Measurements from ENCODE around the gene RAP1A. TPM values are rescaled to one million over a fixed set of nuclear protein-coding genes. Genes with fewer than 3 reads are reported as not detected.
A peak's percentile ranks its signal among the peaks of the same experiment; 100 is the strongest.

Gene RAP1A
- total RNA-seq, 4 donors from 2014 or later, result 171 to 325 (median 216) TPM

DNA sequence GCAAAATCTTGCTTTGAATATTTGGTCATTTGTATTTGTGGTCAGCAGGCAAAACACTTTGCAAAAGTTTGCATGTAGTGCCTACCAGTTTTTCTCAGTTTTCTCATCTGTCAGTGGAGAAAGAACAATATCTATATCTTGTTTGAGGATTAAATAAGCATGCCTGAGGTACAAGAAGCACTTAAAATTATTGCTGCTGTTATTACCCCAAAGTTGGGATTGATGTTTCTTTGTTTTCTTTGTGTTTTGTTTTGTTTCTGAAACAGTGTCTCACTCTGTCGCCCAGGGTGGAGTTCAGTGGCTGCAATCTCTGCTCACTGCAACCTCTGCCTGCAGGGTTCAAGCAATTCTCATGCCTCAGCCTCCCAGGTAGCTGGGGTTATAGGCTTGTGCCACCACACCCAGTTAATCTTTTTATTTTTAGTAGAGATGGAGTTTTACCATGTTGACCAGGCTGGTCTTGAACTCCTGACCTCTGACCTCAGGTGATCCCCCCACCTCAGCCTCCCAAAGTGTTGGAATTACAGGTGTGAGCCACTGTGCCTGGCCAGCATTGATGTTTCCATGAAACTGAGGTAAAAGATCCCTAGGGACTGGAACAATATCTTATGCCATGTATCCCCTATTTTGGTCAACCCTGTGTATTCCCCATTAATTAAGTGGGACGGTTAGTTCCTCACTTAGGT is 15.9 kb downstream of the RAP1A start:
- intact Hi-C loops (cut with DNase I), result no loop called here
- no peaks in the 10 kb centered on the region for H3K27me3 ChIP-seq
- WGBS, result 71% methylated on average over 2 of the region's 2 CpGs
- no peak for TF ChIP-seq CTCF (IDR thresholded peaks at IDR 0.05)
- no peak for TF ChIP-seq POLR2AphosphoS5 (IDR thresholded peaks at IDR 0.05)
- TF ChIP-seq POLR2A (IDR thresholded peaks at IDR 0.05; ENCODE audit: low read depth), result no peak
- TF ChIP-seq EP300 (IDR thresholded peaks at IDR 0.05), result no peak
- H3K9me3 ChIP-seq, result no peaks in the 10 kb centered on the region
- no peak for DNase-seq (ENCODE audit: extremely low spot score)
- H3K36me3 ChIP-seq, result no peaks in the 10 kb centered on the region
- no peak overlapping the region for H3K4me3 ChIP-seq
- peaks cover 35 to 96% (median 92%) of the 10 kb centered on the region in 4 donors for H3K4me1 ChIP-seq
- peak overlapping the region; percentile 40 to 73 (median 44) for H3K27ac ChIP-seq (replicated peaks in 1 of 4)

- H3K27ac ChIP-seq (replicated peaks in 1 of 4), result peak overlapping the region; percentile 15 to 65 (median 29)
- H3K4me1 ChIP-seq, result peaks cover 16 to 81% (median 73%) of the 10 kb centered on the region in 4 donors
- TF ChIP-seq POLR2AphosphoS5 (IDR thresholded peaks at IDR 0.05) (no peak), EP300 (IDR thresholded peaks at IDR 0.05) (no peak), CTCF (IDR thresholded peaks at IDR 0.05) (no peak), POLR2A (IDR thresholded peaks at IDR 0.05; ENCODE audit: low read depth) (no peak)
- no peaks in the 10 kb centered on the region for H3K27me3 ChIP-seq
- no peak for DNase-seq (ENCODE audit: extremely low spot score)
- 71% methylated on average over 4 of the region's 4 CpGs for whole genome bisulfite sequencing
- H3K4me3 ChIP-seq, result peak overlapping the region in 1 of 4 donors; percentile 6
- no peaks in the 10 kb centered on the region for H3K9me3 ChIP-seq
- intact Hi-C loops (cut with DNase I), result no loop called here
- no peaks in the 10 kb centered on the region for H3K36me3 ChIP-seq
These were observed 18.7 kb downstream of the RAP1A start for GRCh38 chr1:111638320-111638719.

DNA sequence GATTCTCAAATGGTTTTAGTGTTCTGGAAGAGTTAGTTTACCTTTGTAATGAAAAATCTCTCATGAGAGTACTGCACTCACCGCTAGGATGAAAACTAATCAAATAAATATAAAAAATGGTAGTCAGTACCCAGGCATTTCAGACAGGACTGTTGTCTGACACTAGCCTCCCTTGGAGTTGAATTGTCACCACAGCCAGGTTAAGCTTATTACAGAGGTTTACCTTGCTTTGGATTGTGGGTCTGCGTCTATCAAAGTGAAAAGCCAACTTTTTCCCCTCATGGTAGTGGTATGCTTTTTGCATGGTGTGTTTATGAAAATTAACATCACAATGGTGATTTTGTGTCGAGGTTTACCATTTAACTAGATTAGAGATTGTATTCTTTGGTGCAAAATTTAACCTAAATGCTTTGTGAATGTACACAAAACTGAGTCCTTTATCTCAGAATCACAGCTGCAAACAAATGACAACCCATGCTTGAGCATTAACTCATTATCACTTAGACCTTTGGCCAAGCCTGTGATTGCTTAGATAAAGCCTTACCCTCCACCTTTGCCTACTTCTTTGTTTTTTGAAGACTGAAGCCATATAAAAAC is 20.1 kb downstream of the RAP1A start:
- peaks cover 16 to 81% (median 64%) of the 10 kb centered on the region in 4 donors for H3K4me1 ChIP-seq
- intact Hi-C loops (cut with DNase I), result no loop called here

GRCh38 chr1:111643097-111643496 is 23.5 kb downstream of the RAP1A start:
- WGBS, result 76% methylated on average over 2 of the region's 2 CpGs
- H3K4me1 ChIP-seq, result peaks cover 9 to 81% (median 61%) of the 10 kb centered on the region in 4 donors
- no peak overlapping the region for H3K4me3 ChIP-seq
- intact Hi-C loops (cut with DNase I), result no loop called here
- H3K9me3 ChIP-seq, result no peaks in the 10 kb centered on the region
- no peak for TF ChIP-seq POLR2A (IDR thresholded peaks at IDR 0.05; ENCODE audit: low read depth)
- TF ChIP-seq EP300 (IDR thresholded peaks at IDR 0.05), result no peak
- no peak for TF ChIP-seq CTCF (IDR thresholded peaks at IDR 0.05)
- TF ChIP-seq POLR2AphosphoS5 (IDR thresholded peaks at IDR 0.05), result no peak
- H3K36me3 ChIP-seq, result peaks cover 0 to under 1% (median 0%) of the 10 kb centered on the region in 4 donors
- no peaks in the 10 kb centered on the region for H3K27me3 ChIP-seq
- no peak overlapping the region for H3K27ac ChIP-seq (replicated peaks in 1 of 4)
- DNase-seq (ENCODE audit: extremely low spot score), result no peak

More for the DNA sequence above, 20.1 kb downstream of the RAP1A start:
- Histone ChIP-seq H3K9me3 (no peaks in the 10 kb centered on the region), H3K36me3 (no peaks in the 10 kb centered on the region), H3K27me3 (no peaks in the 10 kb centered on the region), H3K4me3 (no peak overlapping the region), H3K27ac (replicated peaks in 1 of 4) (peak overlapping the region in 2 of 4 donors; percentile 29 to 31)
- WGBS, result 74% methylated on average over 3 of the region's 3 CpGs
- DNase-seq (ENCODE audit: extremely low spot score), result no peak
- TF ChIP-seq CTCF (IDR thresholded peaks at IDR 0.05) (no peak), POLR2A (IDR thresholded peaks at IDR 0.05; ENCODE audit: low read depth) (no peak), EP300 (IDR thresholded peaks at IDR 0.05) (no peak)

Measured in esophagus muscularis mucosa (tissue), 4 donors.